Measurements from ENCODE around the gene ACTR3.
A peak's percentile ranks its signal among the peaks of the same experiment; 100 is the strongest.

ACTR3 gene

GRCh38 chr2:113892004-113892710 lies 2.3 kb downstream of the ACTR3 start:
- no peaks in the 10 kb centered on the region for H3K9me3 ChIP-seq (ENCODE audit: insufficient read depth, low read depth, low read length)
- H3K27ac ChIP-seq (ENCODE audit: low read depth, low read length) = no peak overlapping the region; the same call in 1 of the 2 replicates
- peak overlapping the region; percentile 30; the same call in 1 of the 2 replicates for H3K9ac ChIP-seq (ENCODE audit: low read depth, low read length)
- no peaks in the 10 kb centered on the region for H3K36me3 ChIP-seq (ENCODE audit: insufficient read depth, low read length)
- 62% methylated on average over 3 of the region's 6 CpGs for WGBS
- no peaks in the 10 kb centered on the region for H3K27me3 ChIP-seq (ENCODE audit: insufficient read depth, low read length)
- H3K4me1 ChIP-seq (ENCODE audit: insufficient read depth, low read length) = peaks cover 57% of the 10 kb centered on the region
- peak overlapping the region; percentile 97 for H3K4me3 ChIP-seq (ENCODE audit: low read length)

- Histone ChIP-seq H3K4me3 (ENCODE audit: low read length) (0 out of 2 replicates have a peak overlapping the region, but pooled peaks have one; percentile 1), H3K36me3 (ENCODE audit: insufficient read depth, low read length) (no peaks in the 10 kb centered on the region), H3K9me3 (ENCODE audit: insufficient read depth, low read depth, low read length) (no peaks in the 10 kb centered on the region), H3K9ac (ENCODE audit: low read depth, low read length) (0 out of 2 replicates have a peak overlapping the region, but pooled peaks have one; percentile 9), H3K27ac (ENCODE audit: low read depth, low read length) (no peak overlapping the region), H3K27me3 (ENCODE audit: insufficient read depth, low read length) (no peaks in the 10 kb centered on the region), H3K4me1 (ENCODE audit: insufficient read depth, low read length) (peaks cover 59% of the 10 kb centered on the region)
- WGBS = 70% methylated on average over 6 of the region's 7 CpGs
Measured at GRCh38 chr2:113894156-113894743, 4.4 kb downstream of the ACTR3 start.

- peaks cover 62% of the 10 kb centered on the region for H3K4me1 ChIP-seq (ENCODE audit: insufficient read depth, low read length)
- no peaks in the 10 kb centered on the region for H3K27me3 ChIP-seq (ENCODE audit: insufficient read depth, low read length)
- no peak overlapping the region for H3K9ac ChIP-seq (ENCODE audit: low read depth, low read length)
- no peak overlapping the region for H3K27ac ChIP-seq (ENCODE audit: low read depth, low read length)
- 84% methylated on average over 3 of the region's 4 CpGs for WGBS
- H3K36me3 ChIP-seq (ENCODE audit: insufficient read depth, low read length) = no peaks in the 10 kb centered on the region
- no peaks in the 10 kb centered on the region for H3K9me3 ChIP-seq (ENCODE audit: insufficient read depth, low read depth, low read length)
- no peak overlapping the region for H3K4me3 ChIP-seq (ENCODE audit: low read length)
Measured at GRCh38 chr2:113895301-113895700, 5.4 kb downstream of the ACTR3 start.

GRCh38 chr2:113895819-113896563 lies 6.1 kb downstream of the ACTR3 start:
- no peaks in the 10 kb centered on the region for H3K27me3 ChIP-seq (ENCODE audit: insufficient read depth, low read length)
- H3K36me3 ChIP-seq (ENCODE audit: insufficient read depth, low read length) = no peaks in the 10 kb centered on the region
- H3K9ac ChIP-seq (ENCODE audit: low read depth, low read length) = no peak overlapping the region
- H3K4me3 ChIP-seq (ENCODE audit: low read length) = no peak overlapping the region
- WGBS = 79% methylated on average over 1 of the region's 1 CpG
- H3K9me3 ChIP-seq (ENCODE audit: insufficient read depth, low read depth, low read length) = no peaks in the 10 kb centered on the region
- H3K27ac ChIP-seq (ENCODE audit: low read depth, low read length) = no peak overlapping the region
- peaks cover 62% of the 10 kb centered on the region for H3K4me1 ChIP-seq (ENCODE audit: insufficient read depth, low read length)

GRCh38 chr2:113896791-113897190 lies 6.9 kb downstream of the ACTR3 start:
- peaks cover 61% of the 10 kb centered on the region for H3K4me1 ChIP-seq (ENCODE audit: insufficient read depth, low read length)
- no peak overlapping the region for H3K4me3 ChIP-seq (ENCODE audit: low read length)
- no peak overlapping the region for H3K9ac ChIP-seq (ENCODE audit: low read depth, low read length)
- H3K9me3 ChIP-seq (ENCODE audit: insufficient read depth, low read depth, low read length) = no peaks in the 10 kb centered on the region
- no peaks in the 10 kb centered on the region for H3K36me3 ChIP-seq (ENCODE audit: insufficient read depth, low read length)
- 86% methylated on average over 2 of the region's 2 CpGs for WGBS
- H3K27me3 ChIP-seq (ENCODE audit: insufficient read depth, low read length) = no peaks in the 10 kb centered on the region
- H3K27ac ChIP-seq (ENCODE audit: low read depth, low read length) = no peak overlapping the region

DNA sequence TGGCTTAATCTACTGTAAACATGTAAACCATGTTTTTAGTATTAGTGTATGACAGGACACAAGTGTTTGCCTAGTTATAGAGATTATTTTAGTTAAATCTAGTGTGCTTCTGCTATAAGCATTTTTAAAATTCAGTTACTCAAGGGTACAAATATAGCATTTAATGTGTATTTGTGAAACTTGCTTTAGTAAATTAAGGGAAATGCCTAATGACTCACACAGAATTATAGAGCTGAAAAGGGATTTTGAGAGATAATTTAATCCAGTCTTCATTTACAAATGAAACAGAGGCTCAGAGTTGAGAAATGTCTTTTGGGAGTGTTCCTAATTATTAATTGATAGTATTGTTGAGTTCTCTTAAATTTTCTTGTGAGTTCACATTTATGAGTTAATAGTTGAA lies 8.2 kb downstream of the ACTR3 start:
- Histone ChIP-seq H3K4me3 (ENCODE audit: low read length) (no peak overlapping the region), H3K27ac (ENCODE audit: low read depth, low read length) (no peak overlapping the region), H3K27me3 (ENCODE audit: insufficient read depth, low read length) (no peaks in the 10 kb centered on the region), H3K9me3 (ENCODE audit: insufficient read depth, low read depth, low read length) (no peaks in the 10 kb centered on the region), H3K4me1 (ENCODE audit: insufficient read depth, low read length) (peaks cover 55% of the 10 kb centered on the region), H3K9ac (ENCODE audit: low read depth, low read length) (no peak overlapping the region), H3K36me3 (ENCODE audit: insufficient read depth, low read length) (no peaks in the 10 kb centered on the region)

GRCh38 chr2:113899166-113899565 lies 9.3 kb downstream of the ACTR3 start:
- Histone ChIP-seq H3K4me3 (ENCODE audit: low read length) (no peak overlapping the region), H3K9me3 (ENCODE audit: insufficient read depth, low read depth, low read length) (no peaks in the 10 kb centered on the region), H3K36me3 (ENCODE audit: insufficient read depth, low read length) (no peaks in the 10 kb centered on the region), H3K9ac (ENCODE audit: low read depth, low read length) (no peak overlapping the region), H3K4me1 (ENCODE audit: insufficient read depth, low read length) (peaks cover 49% of the 10 kb centered on the region), H3K27ac (ENCODE audit: low read depth, low read length) (no peak overlapping the region), H3K27me3 (ENCODE audit: insufficient read depth, low read length) (no peaks in the 10 kb centered on the region)

- 70% methylated on average over 2 of the region's 2 CpGs for WGBS
Measured at GRCh38 chr2:113901943-113902342, 12.1 kb downstream of the ACTR3 start.

DNA sequence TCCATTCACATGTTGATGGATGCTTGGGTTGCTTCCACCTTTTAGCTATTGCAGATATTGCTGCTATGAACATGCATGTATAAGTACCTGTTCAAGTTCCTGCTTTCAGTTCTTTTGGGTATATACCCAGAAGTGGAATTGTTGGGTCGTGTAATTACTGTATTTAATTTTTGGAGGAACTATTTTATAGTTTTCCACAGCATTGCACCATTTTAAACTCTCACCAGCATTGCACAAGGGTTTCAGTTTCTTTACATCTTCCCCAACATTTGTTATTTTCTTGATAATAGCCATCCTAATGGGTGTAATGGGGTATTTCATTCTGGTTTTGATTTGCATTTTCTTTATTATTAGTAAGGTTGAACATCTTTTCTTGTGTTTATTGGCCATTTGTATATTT lies 16.0 kb downstream of the ACTR3 start:
- no peaks in the 10 kb centered on the region for H3K27me3 ChIP-seq (ENCODE audit: insufficient read depth, low read length)
- H3K4me1 ChIP-seq (ENCODE audit: insufficient read depth, low read length) = peaks cover 23% of the 10 kb centered on the region
- H3K27ac ChIP-seq (ENCODE audit: low read depth, low read length) = no peak overlapping the region
- H3K9ac ChIP-seq (ENCODE audit: low read depth, low read length) = no peak overlapping the region
- H3K4me3 ChIP-seq (ENCODE audit: low read length) = no peak overlapping the region
- no CpG with 5 or more reads among the region's 1 CpG for WGBS
- H3K36me3 ChIP-seq (ENCODE audit: insufficient read depth, low read length) = no peaks in the 10 kb centered on the region
- no peaks in the 10 kb centered on the region for H3K9me3 ChIP-seq (ENCODE audit: insufficient read depth, low read depth, low read length)

More at GRCh38 chr2:113901943-113902342, 12.1 kb downstream of the ACTR3 start:
- H3K36me3 ChIP-seq (ENCODE audit: insufficient read depth, low read length) = no peaks in the 10 kb centered on the region
- H3K9ac ChIP-seq (ENCODE audit: low read depth, low read length) = no peak overlapping the region
- H3K9me3 ChIP-seq (ENCODE audit: insufficient read depth, low read depth, low read length) = no peaks in the 10 kb centered on the region
- H3K27me3 ChIP-seq (ENCODE audit: insufficient read depth, low read length) = no peaks in the 10 kb centered on the region
- no peak overlapping the region for H3K4me3 ChIP-seq (ENCODE audit: low read length)
- no peak overlapping the region for H3K27ac ChIP-seq (ENCODE audit: low read depth, low read length)
- peaks cover 28% of the 10 kb centered on the region; the same call in 1 of the 2 replicates for H3K4me1 ChIP-seq (ENCODE audit: insufficient read depth, low read length)

GRCh38 chr2:113906647-113907046 lies 16.8 kb downstream of the ACTR3 start:
- Histone ChIP-seq H3K27me3 (ENCODE audit: insufficient read depth, low read length) (no peaks in the 10 kb centered on the region), H3K4me3 (ENCODE audit: low read length) (no peak overlapping the region), H3K36me3 (ENCODE audit: insufficient read depth, low read length) (no peaks in the 10 kb centered on the region), H3K9ac (ENCODE audit: low read depth, low read length) (no peak overlapping the region), H3K4me1 (ENCODE audit: insufficient read depth, low read length) (peaks cover 22% of the 10 kb centered on the region), H3K9me3 (ENCODE audit: insufficient read depth, low read depth, low read length) (no peaks in the 10 kb centered on the region), H3K27ac (ENCODE audit: low read depth, low read length) (no peak overlapping the region)
- WGBS = 91% methylated on average over 1 of the region's 1 CpG

DNA sequence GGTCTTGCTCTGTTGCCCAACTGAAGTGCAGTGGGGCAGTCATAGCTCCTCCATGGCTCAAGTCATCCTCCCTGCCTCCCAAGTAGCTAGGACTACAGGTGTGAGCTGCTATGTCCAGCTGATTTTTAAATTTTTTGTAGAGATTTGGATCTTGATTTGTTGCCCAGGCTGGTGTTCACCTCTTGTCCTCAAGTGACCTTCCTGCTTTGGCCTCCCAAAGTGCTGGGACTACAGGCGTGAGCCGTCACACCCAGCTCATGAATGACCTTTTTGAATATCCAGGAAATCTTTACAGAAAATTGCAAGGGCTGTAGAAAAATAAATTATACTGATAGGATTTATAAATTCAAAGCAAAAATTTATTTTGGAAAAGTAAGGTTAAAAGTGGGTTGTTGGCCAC lies 17.4 kb downstream of the ACTR3 start:
- H3K4me3 ChIP-seq (ENCODE audit: low read length) = no peak overlapping the region
- H3K27me3 ChIP-seq (ENCODE audit: insufficient read depth, low read length) = no peaks in the 10 kb centered on the region
- WGBS = 90% methylated on average over 2 of the region's 2 CpGs
- no peaks in the 10 kb centered on the region for H3K9me3 ChIP-seq (ENCODE audit: insufficient read depth, low read depth, low read length)
- H3K4me1 ChIP-seq (ENCODE audit: insufficient read depth, low read length) = peaks cover 17% of the 10 kb centered on the region
- H3K36me3 ChIP-seq (ENCODE audit: insufficient read depth, low read length) = no peaks in the 10 kb centered on the region
- H3K27ac ChIP-seq (ENCODE audit: low read depth, low read length) = no peak overlapping the region
- no peak overlapping the region for H3K9ac ChIP-seq (ENCODE audit: low read depth, low read length)
